ENCODE data around the gene DDX27. TPM values are rescaled to one million over a fixed set of nuclear protein-coding genes. Genes with fewer than 3 reads are reported as not detected.

Gene DDX27
- total RNA-seq, 2 donors from 2014 or later: 18.2 to 42.8 TPM

DNA sequence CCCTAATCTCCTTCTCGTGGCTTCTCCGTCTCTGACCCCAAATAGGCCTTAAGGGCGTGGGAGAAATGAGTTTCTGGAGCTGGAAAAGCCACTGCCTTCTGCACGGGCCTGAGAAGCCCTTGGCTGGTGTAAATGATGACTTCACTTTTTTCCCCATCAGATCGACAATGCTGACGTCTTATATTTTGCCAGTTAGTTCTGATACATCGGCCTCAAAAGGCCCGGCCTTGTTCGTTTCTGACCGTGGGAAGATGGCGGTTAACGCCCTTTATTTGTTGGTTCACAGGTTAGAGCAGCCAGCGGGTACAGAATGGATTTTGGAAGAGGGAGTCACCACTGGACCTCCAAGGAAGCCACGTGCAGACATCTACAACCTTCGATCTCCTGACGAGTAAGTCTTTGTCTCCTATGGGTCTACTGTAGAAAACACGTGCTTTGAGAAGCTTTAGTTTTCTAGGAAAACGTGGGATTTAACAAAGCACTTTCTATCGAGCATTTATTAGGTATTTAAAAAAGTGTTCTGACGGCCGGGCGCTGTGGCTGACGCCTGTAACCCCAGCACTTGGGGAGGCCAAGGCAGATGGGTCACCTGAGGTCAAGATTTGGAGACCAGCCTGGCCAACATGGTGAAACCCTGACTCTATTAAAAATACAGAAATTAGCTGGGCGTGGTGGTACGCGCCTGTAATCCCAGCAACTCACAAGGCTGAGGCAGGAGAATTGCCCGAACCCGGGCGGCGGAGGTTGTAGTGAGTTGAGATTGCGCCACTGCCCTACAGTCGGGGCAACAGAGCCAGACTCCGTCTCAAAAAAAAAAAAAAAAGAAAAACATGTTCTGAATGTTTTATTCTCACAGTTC is 59.8 kb downstream of the DDX27 start:
- Histone ChIP-seq H3K4me3 (peak overlapping the region; percentile 42 to 59), H3K36me3 (replicated peaks in 1 of 2; ENCODE audit: insufficient read depth in 1 of 2, low read depth in 2 of 2) (peaks cover 25 to 30% of the 10 kb centered on the region in 2 donors), H3K9me3 (peaks cover 0 to 11% (median 0%) of the 10 kb centered on the region in 3 donors), H3K27me3 (no peaks in the 10 kb centered on the region), H3K27ac (peak overlapping the region; percentile 92 to 99 (median 96)), H3K4me1 (peaks cover 61% of the 10 kb centered on the region)
- ATAC-seq (no peak), DNase-seq (peak in 3 of 4 donors; percentile 10 to 32 (median 22))
- intact Hi-C loops (cut with DNase I): no loop called here
- WGBS, 2 donors: 19 to 26% methylated on average over 28 to 33 of the region's 33 CpGs
- TF ChIP-seq, protein P1, sequence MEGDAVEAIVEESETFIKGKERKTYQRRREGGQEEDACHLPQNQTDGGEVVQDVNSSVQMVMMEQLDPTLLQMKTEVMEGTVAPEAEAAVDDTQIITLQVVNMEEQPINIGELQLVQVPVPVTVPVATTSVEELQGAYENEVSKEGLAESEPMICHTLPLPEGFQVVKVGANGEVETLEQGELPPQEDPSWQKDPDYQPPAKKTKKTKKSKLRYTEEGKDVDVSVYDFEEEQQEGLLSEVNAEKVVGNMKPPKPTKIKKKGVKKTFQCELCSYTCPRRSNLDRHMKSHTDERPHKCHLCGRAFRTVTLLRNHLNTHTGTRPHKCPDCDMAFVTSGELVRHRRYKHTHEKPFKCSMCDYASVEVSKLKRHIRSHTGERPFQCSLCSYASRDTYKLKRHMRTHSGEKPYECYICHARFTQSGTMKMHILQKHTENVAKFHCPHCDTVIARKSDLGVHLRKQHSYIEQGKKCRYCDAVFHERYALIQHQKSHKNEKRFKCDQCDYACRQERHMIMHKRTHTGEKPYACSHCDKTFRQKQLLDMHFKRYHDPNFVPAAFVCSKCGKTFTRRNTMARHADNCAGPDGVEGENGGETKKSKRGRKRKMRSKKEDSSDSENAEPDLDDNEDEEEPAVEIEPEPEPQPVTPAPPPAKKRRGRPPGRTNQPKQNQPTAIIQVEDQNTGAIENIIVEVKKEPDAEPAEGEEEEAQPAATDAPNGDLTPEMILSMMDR (IDR thresholded peaks at IDR 0.05): no peak
- no peak for TF ChIP-seq POLR2A (IDR thresholded peaks at IDR 0.05)

GRCh38 chr20:49279677-49280462 is 60.7 kb downstream of the DDX27 start:
- Histone ChIP-seq H3K9me3 (peaks cover 0 to 11% (median 0%) of the 10 kb centered on the region in 3 donors), H3K36me3 (replicated peaks in 1 of 2; ENCODE audit: insufficient read depth in 1 of 2, low read depth in 2 of 2) (peaks cover 28 to 31% of the 10 kb centered on the region in 2 donors), H3K4me1 (peaks cover 61% of the 10 kb centered on the region), H3K27ac (peak overlapping the region in 2 of 4 donors; percentile 6 to 99), H3K27me3 (no peaks in the 10 kb centered on the region), H3K4me3 (peak overlapping the region in 1 of 2 donors; percentile 59)
- DNase-seq (no peak), ATAC-seq (no peak)
- WGBS, 2 donors: 69 to 77% methylated on average over 7 of the region's 7 CpGs
- intact Hi-C loops (cut with DNase I): no loop called here
- TF ChIP-seq, protein P1 (IDR thresholded peaks at IDR 0.05): no peak
- TF ChIP-seq POLR2A (IDR thresholded peaks at IDR 0.05): no peak

DNA sequence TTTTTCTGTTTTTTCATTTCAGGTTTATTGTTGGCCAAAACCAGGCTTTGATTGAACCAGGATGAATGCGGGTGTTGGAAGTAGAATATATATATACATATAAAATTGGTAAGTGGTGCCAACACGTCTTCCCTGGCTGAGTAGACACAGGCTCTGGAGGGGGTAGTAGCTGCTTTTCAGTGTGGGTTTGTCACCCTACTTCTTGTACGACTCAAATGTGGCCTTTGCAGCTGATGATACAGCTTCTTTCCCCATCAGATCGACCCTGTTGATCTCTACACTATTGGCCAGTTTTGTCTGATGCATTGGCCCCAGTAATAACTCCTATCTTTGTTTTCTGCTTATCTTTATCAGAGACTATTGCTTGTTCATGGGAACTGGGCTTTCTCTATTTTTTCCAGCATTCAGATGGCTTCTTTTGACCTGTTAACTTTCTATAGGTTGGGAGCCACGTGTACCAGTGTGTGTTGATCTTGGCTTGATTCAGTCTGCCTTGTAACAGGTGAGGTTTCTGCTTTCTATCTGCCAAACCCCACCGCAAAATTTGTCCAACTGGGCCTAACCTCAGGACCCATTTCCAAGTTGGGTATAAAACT is 61.3 kb downstream of the DDX27 start:
- Histone ChIP-seq H3K4me3 (no peak overlapping the region), H3K36me3 (replicated peaks in 1 of 2; ENCODE audit: insufficient read depth in 1 of 2, low read depth in 2 of 2) (peaks cover 31 to 34% of the 10 kb centered on the region in 2 donors), H3K27ac (peak overlapping the region in 1 of 4 donors; percentile 6), H3K4me1 (peaks cover 57% of the 10 kb centered on the region), H3K27me3 (no peaks in the 10 kb centered on the region), H3K9me3 (peaks cover 0 to 16% (median 0%) of the 10 kb centered on the region in 3 donors)
- ATAC-seq: no peak
- DNase-seq: no peak
- intact Hi-C loops (cut with DNase I): no loop called here
- WGBS, 2 donors: 78% methylated on average over 6 of the region's 6 CpGs
- no peak for TF ChIP-seq POLR2A (IDR thresholded peaks at IDR 0.05)
- TF ChIP-seq, protein P1 (IDR thresholded peaks at IDR 0.05): no peak

DNA sequence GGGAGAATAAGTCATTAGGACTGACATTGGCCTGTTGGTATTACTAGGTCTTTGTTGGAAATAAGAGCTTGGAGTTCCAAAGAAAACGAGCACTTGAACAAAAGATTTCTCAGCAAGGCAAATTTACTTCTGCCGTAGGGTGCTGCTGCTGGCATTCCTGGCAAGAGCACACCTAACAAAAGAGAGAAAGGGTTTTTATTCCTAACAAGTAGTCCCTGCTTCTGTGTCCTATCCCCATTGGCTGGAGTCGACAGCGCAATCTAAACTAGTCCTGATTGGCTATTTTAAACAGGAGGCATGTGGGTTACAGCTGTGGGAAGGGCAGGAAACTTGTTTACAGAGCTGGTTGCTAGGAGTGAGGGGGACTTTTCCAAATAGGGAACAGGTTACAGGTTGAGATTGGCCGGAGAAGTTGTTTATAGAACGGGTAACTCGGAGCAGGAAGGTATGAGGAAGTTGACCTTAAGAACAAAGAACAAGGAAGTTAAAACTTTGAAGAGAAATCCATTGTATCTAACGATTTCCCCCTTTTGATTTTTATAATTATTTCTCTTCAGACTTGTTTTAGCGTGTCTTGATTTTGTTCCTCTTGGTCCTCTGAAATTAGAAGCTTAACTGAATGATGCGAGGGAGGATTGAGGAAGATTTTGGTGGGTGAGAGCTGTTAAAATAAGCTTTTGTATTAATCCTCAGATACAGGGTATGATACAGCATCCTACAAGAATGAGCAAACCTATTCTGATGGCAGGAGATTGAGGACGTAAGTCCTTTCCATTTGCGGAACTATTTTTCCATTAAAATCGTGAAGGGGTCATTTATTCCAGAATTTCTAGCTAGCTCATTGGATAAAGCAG is 62.1 kb downstream of the DDX27 start:
- DNase-seq: no peak
- H3K4me1 ChIP-seq: peaks cover 50% of the 10 kb centered on the region

More for the DNA sequence above, 62.1 kb downstream of the DDX27 start:
- peaks cover 0 to 23% (median 0%) of the 10 kb centered on the region in 3 donors for H3K9me3 ChIP-seq
- H3K4me3 ChIP-seq: no peak overlapping the region
- 70 to 76% methylated on average over 13 of the region's 13 CpGs for whole genome bisulfite sequencing, 2 donors
- TF ChIP-seq, protein P1 (IDR thresholded peaks at IDR 0.05): no peak
- no peak for TF ChIP-seq POLR2A (IDR thresholded peaks at IDR 0.05)
- H3K36me3 ChIP-seq (replicated peaks in 1 of 2; ENCODE audit: insufficient read depth in 1 of 2, low read depth in 2 of 2): peaks cover 35 to 36% of the 10 kb centered on the region in 2 donors
- ATAC-seq: no peak
- intact Hi-C loops (cut with DNase I): no loop called here
- peak overlapping the region in 1 of 4 donors; percentile 54 for H3K27ac ChIP-seq
- no peaks in the 10 kb centered on the region for H3K27me3 ChIP-seq
